ENCODE results near the gene DGLUCY.
"Not testable (repeated sequence)": the region's sequence is repeated elsewhere in the genome, so short reads cannot be mapped to it uniquely, and the experiment has no call there.

The DGLUCY gene

DNA sequence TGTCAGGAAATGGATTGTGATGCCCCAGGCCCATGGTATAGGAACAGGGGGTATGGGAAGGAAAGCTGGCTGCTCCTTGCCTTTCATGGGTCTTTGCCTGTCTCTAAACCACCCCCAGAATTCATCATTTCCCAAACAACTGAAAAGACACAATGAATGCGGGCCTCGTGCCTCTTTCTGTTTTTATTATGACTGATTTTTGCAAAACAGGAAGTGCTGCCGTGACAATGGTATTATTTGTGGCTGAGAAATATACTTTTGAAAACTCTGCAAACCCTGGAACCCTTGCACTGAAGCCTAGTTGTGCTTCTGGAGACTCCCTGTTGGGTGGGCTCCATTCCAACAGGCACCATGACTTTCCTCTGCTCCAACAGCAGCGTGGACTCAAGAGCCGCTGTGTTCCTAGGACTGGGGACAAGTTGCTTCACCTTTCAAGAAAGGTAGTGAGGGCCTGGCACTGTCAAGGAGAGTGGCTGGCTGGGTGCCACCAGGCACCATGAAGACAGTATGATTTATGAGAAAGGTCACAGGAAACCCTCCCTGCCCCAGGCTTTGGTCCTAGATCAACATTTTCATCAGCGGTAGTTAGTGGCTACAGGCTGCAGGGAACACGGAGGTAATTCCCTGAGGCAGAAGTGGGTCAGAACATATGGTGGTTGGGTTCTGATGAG lies 4.8 kb upstream of the DGLUCY start:
- no peak for DNase-seq

DNA sequence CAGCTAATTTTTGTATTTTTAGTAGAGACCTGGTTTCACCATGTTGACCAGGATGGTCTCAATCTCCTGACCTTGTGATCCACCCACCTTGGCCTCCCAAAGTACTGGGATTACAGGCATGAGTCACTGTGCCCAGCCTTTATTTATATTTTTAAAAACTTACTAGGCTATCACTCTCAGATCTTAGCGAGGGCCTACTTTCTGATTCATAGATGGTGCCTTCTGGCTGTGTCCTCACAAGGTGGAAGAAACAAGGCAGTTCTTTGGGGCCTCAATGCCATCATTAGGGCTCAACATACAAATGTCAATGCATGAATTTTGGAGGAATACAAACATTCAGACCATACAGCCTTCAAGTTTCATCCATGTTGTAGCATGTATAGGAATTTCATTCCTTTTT lies 2.4 kb upstream of the DGLUCY start:
- DNase-seq: no peak

DNA sequence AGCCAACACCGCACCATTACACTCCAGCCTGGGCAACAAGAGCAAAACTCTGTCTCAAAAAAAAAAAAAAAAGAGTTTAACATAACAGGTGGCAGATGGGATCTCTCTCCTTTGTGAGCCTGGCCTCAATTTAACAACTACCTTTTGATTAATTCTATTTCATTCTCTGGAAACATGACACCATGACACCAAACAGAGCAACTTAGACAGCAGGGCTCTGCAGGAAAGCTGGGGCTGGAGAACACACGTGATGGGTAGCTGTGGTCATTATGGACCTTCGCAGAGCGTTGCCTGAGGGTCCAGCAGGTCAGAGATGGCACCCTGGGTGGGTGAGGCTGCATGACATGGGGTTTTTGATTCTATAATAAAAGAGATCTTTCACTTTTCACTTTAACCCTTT lies 1.7 kb upstream of the DGLUCY start:
- DNase-seq: peak; percentile 85

DNA sequence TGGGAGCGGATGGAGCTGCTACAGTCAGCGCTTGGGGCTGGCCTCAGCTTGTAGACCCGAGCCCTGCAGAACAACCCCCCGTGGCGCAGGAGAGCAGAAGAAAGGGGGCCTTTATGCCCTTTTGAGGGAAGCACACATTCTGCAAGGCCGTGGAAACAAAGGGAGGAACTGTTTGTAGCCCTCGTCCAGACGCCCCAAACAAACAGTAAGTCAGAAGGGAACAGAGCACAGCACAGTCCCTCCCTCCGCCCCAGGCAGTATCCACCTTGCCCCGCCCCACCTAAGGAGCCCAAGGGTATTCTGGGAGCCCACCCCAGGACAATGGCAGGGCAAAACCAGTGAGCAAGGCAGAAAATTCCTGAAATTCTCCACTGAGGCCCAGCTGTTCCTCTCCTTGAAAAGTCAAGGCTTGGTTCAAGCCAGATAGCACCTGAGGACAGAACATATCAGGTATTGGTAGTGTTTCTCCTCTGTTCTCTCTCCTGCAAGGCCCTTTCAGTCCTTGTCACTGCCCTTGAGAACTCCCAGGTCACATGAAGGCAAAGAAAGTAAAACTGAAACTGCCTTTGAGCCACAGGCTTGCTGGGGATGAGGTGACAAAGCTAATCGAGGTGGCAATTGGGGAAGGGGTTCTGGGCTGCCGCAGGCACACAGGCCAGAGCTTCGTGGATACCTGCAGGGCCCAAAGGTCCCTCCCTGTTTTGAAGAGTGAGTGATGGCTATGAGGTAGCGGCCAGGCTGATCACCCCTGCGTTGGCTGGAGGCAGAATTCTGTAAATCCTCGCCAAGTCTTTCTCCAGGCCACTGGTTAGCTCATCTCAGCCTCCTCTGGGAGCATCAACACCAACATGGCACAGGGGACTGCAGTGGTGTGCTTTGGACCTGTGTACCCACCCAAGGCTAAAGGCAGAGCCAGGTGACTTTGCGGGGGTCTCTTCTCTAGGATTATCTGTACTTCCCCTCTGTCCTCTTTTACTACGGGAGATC lies 499 bp downstream of the DGLUCY start:
- DNase-seq: peak; percentile 80

DNA sequence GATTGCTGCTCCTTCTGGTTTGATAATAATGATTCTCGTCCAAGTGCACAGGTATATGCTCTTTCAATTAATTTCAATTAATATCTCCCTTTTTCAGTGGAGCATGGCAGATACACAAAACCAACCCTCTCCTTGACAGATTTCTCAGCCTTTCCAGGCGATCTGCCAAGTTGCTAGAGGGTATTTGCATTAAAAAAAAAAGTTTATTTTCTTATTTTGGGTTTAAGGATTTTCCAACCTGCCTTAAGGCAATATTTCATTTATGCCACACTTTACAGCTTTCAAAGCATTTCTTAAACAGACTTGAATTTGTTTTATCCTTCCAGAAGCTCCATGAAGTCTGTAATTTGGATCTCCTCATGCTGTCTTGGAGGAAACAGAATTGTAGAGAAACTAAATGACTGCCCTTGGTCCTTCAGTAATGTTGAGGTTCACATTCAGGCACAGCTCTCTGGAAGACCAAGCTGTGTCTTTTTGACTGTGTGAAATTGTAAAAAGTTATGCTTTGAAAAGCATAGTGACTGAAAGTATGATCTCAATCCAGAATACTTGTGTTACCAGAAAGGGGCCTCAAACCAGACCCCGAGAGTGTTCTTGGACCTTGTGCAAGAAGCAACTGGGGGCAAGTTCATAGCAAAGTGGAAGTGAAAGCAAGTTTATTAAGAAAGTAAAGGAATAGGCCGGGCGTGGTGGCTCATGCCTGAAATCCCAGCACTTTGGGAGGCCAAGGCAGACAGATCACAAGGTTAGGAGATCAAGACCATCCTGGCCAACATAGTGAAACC lies 2.3 kb downstream of the DGLUCY start:
- peak; percentile 58 for DNase-seq

DNA sequence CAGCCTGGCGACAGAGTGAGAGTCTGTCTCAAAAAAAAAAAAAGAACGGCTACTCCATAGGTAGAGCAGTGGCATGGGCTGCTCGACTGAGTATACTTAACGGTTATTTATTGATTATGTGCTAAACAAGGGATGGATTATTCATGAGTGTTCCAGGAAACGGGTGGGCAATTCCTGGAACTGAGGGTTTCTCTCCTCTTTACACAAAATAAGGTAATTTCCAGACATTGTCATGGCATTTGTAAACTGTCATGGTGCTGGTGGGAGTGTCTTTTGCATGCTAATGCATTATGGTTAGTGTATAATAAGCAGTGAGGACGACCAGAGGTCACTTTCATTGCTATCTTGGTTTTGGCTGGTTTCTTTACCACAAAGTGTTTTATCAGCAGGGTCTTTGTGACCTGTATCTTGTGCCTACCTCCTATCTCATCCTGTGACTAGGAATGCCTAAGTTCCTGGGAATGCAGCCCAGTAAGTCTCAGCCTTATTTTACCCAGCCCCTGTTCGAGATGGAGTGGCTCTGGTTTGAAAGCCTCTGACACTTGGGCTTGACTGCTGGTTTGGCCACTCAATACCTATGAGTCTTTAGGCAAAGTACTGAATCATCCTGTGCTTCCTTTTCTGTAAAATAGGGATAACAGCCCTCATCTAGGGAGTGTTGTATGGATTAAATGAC lies 3.2 kb downstream of the DGLUCY start:
- DNase-seq: no peak

DNA sequence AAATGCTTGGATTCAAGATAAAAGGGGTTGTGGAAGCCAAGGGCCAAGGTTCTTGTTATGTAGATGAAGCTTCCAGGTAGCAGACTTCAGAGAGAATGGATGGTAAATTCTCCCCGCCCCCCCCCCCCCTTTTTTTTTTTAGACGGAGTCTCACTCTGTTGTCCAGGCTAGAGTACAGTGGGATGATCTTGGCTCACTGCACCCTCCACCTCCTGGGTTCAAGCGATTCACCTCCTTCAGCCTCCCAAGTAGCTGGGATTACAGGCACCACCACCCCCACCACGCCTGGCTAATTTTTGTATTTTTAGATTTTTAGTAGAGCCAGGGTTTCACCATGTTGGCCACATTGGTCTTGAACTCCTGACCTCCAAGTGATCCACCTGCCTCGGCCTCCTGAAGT lies 4.1 kb downstream of the DGLUCY start:
- no peak for DNase-seq

DNA sequence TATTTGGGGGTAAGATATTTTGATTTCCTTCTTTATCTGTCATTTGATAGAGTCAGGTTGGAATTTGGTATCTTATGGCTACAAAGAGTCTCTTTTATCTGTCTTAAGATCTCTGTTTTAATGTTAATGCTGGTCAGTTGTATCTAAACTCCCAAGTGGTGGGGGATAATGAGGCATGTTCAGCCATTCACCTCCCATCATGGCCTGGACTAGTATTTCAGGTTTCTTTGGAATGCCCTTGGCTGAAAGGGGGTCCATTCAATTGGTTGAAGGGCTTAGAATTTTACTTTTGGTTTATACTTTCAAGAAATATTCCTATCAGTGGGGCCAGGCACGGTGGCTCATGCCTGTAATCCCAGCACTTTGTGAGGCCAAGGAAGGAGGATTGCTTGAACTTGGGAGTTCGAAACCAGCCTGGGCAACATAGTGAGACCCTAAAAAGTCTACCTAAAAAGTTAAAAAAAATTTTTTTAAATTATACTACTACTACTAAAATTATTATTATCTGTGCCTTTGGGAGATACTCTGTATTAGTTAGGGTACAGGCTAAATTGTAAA lies 4.7 kb downstream of the DGLUCY start:
- DNase-seq: no peak

DNA sequence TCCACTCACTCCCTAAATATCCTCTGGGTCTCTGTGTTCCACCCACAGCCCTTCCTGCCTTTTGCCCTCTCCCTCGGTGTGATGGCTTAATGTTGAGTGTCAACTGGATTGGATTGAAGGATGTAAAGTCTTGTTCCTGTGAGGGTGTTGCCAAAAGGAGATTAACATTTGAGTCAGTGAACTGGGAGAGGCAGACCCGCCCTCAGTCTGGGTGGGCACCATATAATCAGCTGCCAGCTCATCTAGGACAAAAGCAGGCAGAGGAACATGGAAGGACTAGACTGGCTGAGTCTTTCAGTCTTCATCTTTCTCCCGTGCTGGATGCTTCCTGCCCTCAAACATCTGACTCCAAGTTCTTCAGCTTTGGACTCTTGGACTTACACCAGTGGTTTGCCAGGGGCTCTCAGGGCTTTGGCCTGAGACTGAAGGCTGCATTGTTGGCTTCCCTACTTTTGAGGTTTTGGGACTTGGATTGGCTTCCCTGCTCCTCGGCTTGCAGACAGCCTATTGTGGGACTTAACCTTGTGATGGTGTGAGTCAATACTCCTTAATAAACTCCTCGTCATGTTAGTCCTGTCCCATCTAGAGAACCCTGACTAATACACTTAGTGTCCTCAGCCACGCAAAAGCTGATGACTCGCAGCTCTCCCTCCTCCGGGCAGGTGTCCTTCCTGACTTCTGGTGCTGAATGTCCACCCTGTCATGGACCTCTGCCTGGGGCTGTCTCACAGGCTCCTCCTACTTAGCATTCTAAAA lies 5.9 kb downstream of the DGLUCY start:
- no peak for DNase-seq

DNA sequence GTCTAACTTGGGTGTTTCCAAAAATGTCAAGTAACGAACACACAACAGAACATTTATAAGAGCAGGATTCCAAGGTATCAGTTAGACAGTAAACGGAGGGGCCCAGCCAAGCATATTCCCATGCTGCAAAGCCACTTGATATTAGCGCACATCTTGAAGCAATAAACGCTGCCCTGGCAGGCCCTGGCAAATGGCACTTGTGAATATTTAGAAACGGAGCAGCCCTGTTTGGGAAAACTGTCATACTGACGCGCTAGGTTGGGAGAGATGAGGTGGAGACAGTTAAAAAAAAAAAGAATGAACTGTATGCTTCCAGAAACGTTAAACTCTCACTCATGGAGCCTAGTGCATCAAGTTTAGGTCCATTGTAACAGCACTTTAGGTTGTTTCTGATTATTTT lies 9.3 kb downstream of the DGLUCY start:
- DNase-seq: peak; percentile 58

DNA sequence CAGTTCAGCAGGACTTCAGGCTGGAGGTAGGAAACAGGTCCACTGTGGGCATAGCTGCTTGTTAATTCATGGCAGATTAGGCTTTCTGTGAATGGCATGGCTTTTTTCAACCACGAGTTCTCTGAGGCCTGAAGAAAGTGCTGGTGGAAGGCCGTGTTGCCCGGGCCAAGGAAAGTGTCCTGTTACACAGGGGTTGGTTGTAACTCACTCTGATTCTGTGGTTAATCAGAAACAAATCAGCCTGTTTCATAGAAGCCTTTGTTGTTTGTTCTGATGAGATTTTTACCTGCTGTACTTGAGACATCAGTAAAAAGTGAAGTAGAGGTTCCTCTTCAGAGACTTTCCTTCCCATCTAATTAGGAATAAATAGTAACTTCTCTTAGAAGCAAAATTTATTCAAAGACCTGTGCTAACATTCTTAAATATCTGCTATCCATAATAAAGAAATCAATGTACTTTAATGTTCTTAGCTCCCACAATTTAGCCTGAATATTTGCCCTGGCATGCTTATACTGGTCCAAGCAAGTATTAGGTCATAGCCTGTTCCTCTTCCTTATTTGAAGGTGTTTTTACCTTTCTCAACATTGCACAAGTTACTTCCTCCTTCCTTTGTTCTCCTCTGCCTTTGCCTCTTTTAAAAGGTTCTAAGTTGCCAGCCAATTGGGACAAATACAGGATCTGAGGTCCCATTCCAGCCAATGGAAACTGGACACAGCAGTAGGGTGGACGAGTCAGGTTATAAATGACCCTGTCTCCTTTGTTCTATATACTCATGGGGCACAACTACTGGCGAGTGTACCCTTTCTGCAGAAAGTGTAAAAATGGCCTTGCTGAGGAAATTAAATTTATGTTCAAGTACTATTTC lies 10.8 kb downstream of the DGLUCY start:
- DNase-seq: not testable (repeated sequence)

DNA sequence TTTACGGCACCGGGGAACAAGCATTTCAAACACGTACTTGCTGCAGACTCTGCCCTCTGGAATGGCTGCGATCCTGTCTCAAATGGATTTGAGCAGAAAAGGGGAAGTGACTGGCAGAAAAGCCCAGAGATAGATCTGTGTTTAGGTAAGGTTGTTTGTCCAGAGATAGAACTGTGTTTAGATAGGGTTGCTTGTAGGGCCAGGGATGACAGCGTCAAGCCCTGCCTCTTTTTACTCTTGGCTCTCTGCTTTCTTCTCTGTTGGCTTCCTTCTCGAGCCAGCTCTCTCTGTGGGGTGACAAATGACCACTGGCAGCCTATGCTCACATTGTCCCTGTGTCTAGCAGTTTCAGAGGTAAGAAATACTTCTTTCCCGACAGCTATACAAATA lies 11.4 kb downstream of the DGLUCY start:
- no peak for DNase-seq

DNA sequence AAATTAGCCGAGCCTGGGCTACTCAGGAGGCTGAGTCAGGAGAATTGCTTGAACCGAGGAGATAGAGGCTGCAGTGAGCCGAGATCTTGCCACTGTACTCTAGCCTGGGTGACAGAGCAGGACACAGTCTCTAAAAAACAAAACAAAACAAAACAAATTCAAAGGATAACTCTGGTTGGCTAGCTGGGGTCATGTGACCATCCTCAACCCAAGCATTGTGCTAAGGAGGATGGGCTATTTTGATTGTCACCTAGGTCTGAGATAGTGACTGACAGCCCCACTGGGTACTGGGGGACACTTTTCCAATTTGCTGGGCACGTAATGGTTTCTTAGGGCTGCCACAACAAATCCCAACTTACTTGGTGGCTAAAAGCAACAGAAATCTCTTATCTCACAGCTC lies 11.9 kb downstream of the DGLUCY start:
- no peak for DNase-seq

DNA sequence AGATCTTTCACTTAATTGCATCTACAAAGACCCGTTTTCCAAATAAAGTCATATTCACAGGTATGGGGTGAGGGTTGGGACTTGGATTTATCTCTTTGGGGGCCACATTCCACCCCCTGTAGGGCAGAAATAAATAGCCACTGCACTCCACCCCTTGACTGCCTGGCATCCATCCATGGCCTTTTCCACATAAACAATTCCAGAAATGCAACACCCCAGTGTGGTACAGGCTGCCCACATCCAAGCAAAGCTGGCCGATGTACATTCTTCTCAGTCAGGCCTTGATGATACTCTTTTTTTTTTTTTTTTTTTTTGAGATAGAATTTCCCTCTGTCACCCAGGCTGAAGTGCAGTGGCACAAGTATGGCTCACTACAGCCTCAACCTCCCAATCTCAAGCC lies 12.9 kb downstream of the DGLUCY start:
- DNase-seq: no peak

DNA sequence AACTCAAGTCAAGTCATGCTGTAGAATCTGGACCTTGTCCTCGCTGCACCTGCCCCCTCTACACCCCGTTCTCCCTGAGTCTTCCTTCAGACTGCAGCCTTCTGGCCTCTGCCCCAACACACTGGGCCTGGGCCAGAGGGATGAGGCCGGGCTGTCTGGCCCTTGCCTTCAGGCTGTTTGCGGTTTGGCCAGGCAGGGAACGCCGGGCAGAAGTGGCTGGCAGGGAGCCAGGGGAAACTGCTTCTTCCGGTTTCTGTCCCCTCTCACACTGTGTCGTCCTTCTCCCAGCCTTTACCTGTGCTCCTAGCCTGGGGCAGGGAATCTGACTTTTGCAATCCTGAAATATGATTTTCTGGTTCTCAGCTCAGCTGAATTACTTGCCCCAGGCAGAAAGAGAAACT lies 13.5 kb downstream of the DGLUCY start:
- no peak for DNase-seq

DNA sequence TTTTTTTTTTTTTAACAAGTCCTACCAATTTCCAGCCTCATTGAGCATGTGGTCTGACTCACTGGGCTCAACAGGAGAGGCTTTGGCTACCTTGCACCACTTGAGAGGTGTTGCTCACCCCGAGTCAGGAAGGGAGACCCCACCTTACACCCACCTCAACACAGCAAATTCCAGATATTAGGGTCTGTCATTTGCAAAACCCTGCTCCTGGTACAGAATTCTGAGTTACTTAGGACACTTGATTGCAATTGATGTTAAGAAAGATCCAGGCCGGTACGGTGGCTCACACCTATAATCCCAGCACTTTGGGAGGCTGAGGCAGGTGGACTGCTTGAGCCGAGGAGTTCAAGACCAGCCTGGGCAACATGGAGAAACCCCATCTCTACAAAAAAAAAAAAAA lies 14.1 kb downstream of the DGLUCY start:
- no peak for DNase-seq

DNA sequence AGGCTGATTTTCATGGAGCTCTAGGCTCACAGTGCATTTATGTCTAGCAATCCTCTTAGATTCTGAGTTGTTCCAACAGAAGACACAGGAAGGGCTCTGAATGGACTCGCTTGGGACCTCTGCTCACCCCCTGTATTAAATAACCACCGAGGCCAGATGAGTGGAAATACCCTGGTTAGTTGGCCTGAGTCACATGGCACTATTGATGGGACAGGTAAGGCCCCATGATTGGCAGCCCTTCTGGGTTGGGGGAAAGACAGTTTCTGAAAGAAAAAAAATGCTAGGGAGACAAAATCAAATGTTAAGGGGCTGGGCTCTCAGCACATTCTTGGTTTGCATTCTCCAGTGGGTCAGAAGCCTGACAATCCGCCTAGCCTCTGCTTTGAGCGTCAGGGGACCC lies 14.8 kb downstream of the DGLUCY start:
- no peak for DNase-seq

DNA sequence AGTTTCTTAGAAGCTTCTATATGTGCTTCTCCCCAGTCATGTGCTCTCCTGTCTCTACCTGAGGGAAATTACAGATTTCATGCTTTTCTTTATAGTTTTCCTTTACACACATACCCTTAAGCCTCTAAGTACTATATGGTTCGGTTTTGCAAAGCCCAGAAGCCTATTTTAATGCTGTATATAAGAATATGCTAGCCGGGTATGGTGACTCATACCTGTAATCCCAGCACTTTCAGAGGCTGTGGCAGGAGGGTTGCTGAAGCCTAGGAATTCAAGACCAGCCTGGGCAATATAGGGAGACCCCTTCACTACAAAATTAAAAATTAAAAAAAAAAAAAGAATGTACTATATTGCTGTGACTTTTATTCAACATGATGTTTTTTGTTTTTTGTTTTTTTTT lies 15.4 kb downstream of the DGLUCY start:
- no peak for DNase-seq

DNA sequence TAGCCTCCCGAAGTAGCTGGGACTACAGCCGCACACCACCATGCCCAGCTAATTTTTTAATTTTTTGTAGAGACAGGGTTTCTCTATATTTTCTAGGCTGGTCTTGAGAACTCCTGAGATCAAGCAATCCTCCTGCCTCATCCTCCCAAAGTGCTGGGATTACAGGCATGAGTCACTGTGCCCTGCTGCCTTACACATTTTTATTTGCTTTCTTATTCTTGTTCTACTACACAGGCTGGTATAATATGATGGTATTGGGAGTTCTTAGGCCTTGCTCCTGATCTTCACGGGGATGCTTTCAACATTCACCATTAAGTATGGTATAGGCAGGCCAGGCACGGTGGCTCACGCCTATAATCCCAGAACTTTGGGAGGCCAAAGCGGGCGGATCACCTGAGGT lies 21.2 kb downstream of the DGLUCY start:
- DNase-seq: no peak

DNA sequence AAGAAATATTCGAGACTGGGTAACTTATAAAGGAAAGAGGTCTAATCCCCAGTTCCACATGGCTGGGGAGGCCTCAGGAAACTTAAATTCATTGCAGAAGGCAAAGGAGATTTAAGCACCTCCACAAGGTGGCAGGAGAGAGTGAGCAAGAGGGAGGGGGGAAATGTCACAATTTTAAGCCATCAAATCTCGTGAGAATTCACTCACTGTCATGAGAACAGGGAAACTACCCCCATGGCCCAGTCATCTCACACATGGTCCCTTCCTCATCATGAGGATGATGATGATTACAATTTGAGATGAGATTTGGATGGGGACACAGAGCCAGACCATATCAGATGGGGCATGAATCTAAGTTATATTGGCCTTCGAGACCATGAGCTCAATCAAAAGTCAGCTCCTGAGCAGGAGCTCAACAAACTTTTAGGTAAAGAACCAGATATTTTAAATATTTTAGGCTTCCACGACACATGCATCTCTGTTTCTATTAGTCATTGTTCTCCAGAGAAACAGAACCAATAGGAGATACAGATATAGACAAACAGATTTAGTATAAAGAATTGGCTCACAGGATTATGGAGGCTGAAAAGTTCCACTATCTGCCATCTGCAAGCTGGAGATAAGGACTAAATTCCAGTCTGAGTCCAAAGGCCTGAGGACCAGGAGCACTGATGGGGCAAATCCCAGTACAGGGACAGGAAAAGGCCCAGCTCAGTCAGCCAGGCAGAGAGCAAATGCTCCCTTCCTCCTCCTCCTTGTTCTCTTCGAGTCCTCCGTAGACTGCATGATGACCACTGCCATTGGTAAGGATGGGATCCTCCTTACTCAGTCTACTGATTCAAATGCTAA lies 24.9 kb downstream of the DGLUCY start:
- DNase-seq: peak; percentile 27

Data from NCI-H2171 (cell line).